SK-N-SH (cell line): Measurements from ENCODE around the gene BHMT. TPM values are rescaled to one million over a fixed set of nuclear protein-coding genes. Genes with fewer than 3 reads are reported as not detected.

Experiments
- CTCF ChIA-PET: fragments of 300-600, 350-600 bp; formaldehyde crosslinking; extraction: SDS; loops from one replicate; lab custom pipeline; 2021; lab: Yijun Ruan, JAX
- POLR2A ChIA-PET: fragments of 350-600 bp; sonication (Branson Sonifier 250); formaldehyde crosslinking; extraction: SDS; loops from one replicate; lab custom pipeline; 2020; ENCODE audit warnings: antibody characterized with exemption, inconsistent platforms; lab: Yijun Ruan, JAX
- DNase-seq: peaks from one replicate; pipeline ENCODE4 v3.0.0; 2012
- H2AFZ ChIP-seq: fragments of 200-600 bp; sonication (generic); 2 replicates; pipeline ENCODE4 v1.8.1; 2016; ENCODE audit warnings: antibody characterized with exemption, mild to moderate bottlenecking, low read depth
- H3F3A ChIP-seq: fragments of 200-600 bp; sonication (generic); replicated peaks from 2 replicates; pipeline ENCODE3; 2016; ENCODE audit warnings: antibody characterized with exemption, mild to moderate bottlenecking; ENCODE audit not compliant: insufficient read depth
- H3K27ac ChIP-seq, 2 experiments: fragments of 200-500 bp in 1 of 2; fragments of 200-600 bp in 1 of 2; sonication (Bioruptor generic) in 1 of 2; sonication (generic), shearing (Covaris generic) in 1 of 2; 2 replicates each; pipeline versions ENCODE4 v1.5.1 to v1.6.1; 2014 to 2016; ENCODE audit warnings: low read depth in 2 of 2, inconsistent platforms in 1 of 2, low read length in 1 of 2, mild to moderate bottlenecking in 1 of 2, mixed read lengths in 1 of 2
- H3K27me3 ChIP-seq: fragments of 200-600 bp; sonication (generic), shearing (Covaris generic); 2 replicates; pipeline ENCODE4 v1.6.1; 2016; ENCODE audit warnings: mixed run types; ENCODE audit not compliant: insufficient read depth
- H3K36me3 ChIP-seq, 2 experiments: fragments of 200-500 bp in 1 of 2; fragments of 200-600 bp in 1 of 2; sonication (Bioruptor generic) in 1 of 2; sonication (generic) in 1 of 2; replicated peaks in 1 of 2; 2 replicates each; pipeline versions ENCODE3 to v1.5.1; 2014 to 2016; ENCODE audit warnings: low read length in 1 of 2, mild to moderate bottlenecking in 1 of 2; ENCODE audit not compliant: insufficient read depth in 2 of 2, control insufficient read depth in 1 of 2
- H3K4me1 ChIP-seq, 2 experiments: fragments of 200-500 bp in 1 of 2; fragments of 200-600 bp in 1 of 2; sonication (Bioruptor generic) in 1 of 2; sonication (generic), shearing (Covaris generic) in 1 of 2; 2 replicates each; pipeline versions ENCODE4 v1.5.1 to v1.6.1; 2014 to 2016; ENCODE audit warnings: low read depth in 1 of 2, low read length in 1 of 2, mixed run types in 1 of 2; ENCODE audit not compliant: insufficient read depth in 2 of 2, control insufficient read depth in 1 of 2
- H3K4me2 ChIP-seq: fragments of 200-600 bp; sonication (generic), shearing (Covaris generic); 2 replicates; pipeline ENCODE4 v1.6.1; 2017; ENCODE audit warnings: mixed run types
- H3K4me3 ChIP-seq, 2 experiments: fragments of 200-500 bp in 1 of 2; fragments of 200-600 bp in 1 of 2; sonication (Bioruptor generic) in 1 of 2; sonication (generic), shearing (Covaris generic) in 1 of 2; 2 replicates each; pipeline versions ENCODE4 v1.5.1 to v1.8.1; 2014 to 2016; ENCODE audit warnings: low read depth in 2 of 2, inconsistent platforms in 1 of 2, low read length in 1 of 2, mild to moderate bottlenecking in 1 of 2, mixed read lengths in 1 of 2, moderate library complexity in 1 of 2
- H3K79me2 ChIP-seq: fragments of 200-600 bp; sonication (generic); 2 replicates; pipeline ENCODE4 v1.8.1; 2017; ENCODE audit warnings: mild to moderate bottlenecking; ENCODE audit not compliant: insufficient read depth
- H3K9ac ChIP-seq: fragments of 200-600 bp; sonication (generic); 2 replicates; pipeline ENCODE4 v1.6.1; 2017; ENCODE audit warnings: mixed run types
- H3K9me2 ChIP-seq: fragments of 200-600 bp; sonication (generic); 2 replicates; pipeline ENCODE4 v1.6.1; 2017; ENCODE audit warnings: mixed run types
- H3K9me3 ChIP-seq: fragments of 200-600 bp; sonication (generic); 2 replicates; pipeline ENCODE4 v1.6.1; 2017; ENCODE audit warnings: mixed run types, mild to moderate bottlenecking, moderate library complexity
- H4K20me1 ChIP-seq: fragments of 200-600 bp; sonication (generic); 2 replicates; pipeline ENCODE4 v1.6.1; 2017; ENCODE audit warnings: mild to moderate bottlenecking, mixed run types; ENCODE audit not compliant: insufficient read depth
- CTCF ChIP-seq: fragments of 200-600 bp; sonication (generic); IDR thresholded peaks from 2 replicates; pipeline ENCODE4 v1.6.1; 2017; ENCODE audit warnings: antibody characterized with exemption, mild to moderate bottlenecking, moderate library complexity
- GATA2 ChIP-seq: sonication (generic); formaldehyde crosslinking; IDR thresholded peaks from 2 replicates; pipeline ENCODE4 v1.5.0; 2020; ENCODE audit warnings: mild to moderate bottlenecking, missing genetic modification reagents
- NFIC ChIP-seq: IDR thresholded peaks from 2 replicates; pipeline ENCODE4 v1.4.0; 2012; ENCODE audit warnings: borderline replicate concordance
- NRF1 ChIP-seq: IDR thresholded peaks from 2 replicates; pipeline ENCODE4 v1.6.1; 2012; ENCODE audit warnings: low read depth, mild to moderate bottlenecking, low read length
- POLR2AphosphoS5 ChIP-seq: IDR thresholded peaks from 2 replicates; pipeline ENCODE4 v1.6.1; 2012; ENCODE audit warnings: low read depth, low read length
- RCOR1 ChIP-seq: fragments of 150-350 bp; IDR thresholded peaks from 2 replicates; pipeline ENCODE4 v1.6.1; 2017; ENCODE audit warnings: antibody characterized with exemption, low read length
- REST ChIP-seq: IDR thresholded peaks from 2 replicates; pipeline ENCODE4 v1.6.1; 2012; ENCODE audit warnings: mild to moderate bottlenecking, low read depth, low read length, moderate library complexity
- RFX5 ChIP-seq: IDR thresholded peaks from 2 replicates; pipeline ENCODE4 v1.6.1; 2012; ENCODE audit warnings: mild to moderate bottlenecking, improper control_type of control experiment, low read length
- TAF1 ChIP-seq: IDR thresholded peaks from 2 replicates; pipeline ENCODE4 v1.6.1; 2012; ENCODE audit warnings: low read depth, mild to moderate bottlenecking, low read length, moderate library complexity, borderline replicate concordance
- TCF12 ChIP-seq: IDR thresholded peaks from 2 replicates; pipeline ENCODE4 v1.4.0; 2012
- TEAD4 ChIP-seq: IDR thresholded peaks from 2 replicates; pipeline ENCODE4 v1.4.0; 2012; ENCODE audit warnings: mild to moderate bottlenecking, borderline replicate concordance; ENCODE audit not compliant: insufficient read depth
- ZBTB33 ChIP-seq: IDR thresholded peaks from 2 replicates; pipeline ENCODE4 v1.4.0; 2012; ENCODE audit warnings: low read depth, borderline replicate concordance
- WGBS: methylation state at CpG from one replicate; pipeline ENCODE4 v1.1.6; 2017; ENCODE audit warnings: low lambda C conversion rate; 5-methylcytosine and 5-hydroxymethylcytosine counted together
- polyA plus RNA-seq, 3 experiments: library from polyadenylated mRNA; depleted of rRNA; stranded (reverse); fragments of >200 nt; gene quantifications; 2 replicates each; pipeline ENCODE4 v1.2.3, GENCODE V29; 2012

Gene BHMT
- polyA plus RNA-seq (2012; rRNA removed) = not detected in 2 replicates
- polyA plus RNA-seq (2012; cell fraction: cytosol; rRNA removed) = not detected in 2 replicates
- not detected in 2 replicates for polyA plus RNA-seq (2012; cell fraction: nucleus; rRNA removed)

GRCh38 chr5:79111387-79111959 is at the start of gene BHMT:
TSS of gene BHMT (plus strand) at chr5:79111809. CDS start at chr5:79111886, 77 bp downstream.
- Histone ChIP-seq H3F3A (no peaks in the 10 kb centered on the region), H3K36me3 (no peaks in the 10 kb centered on the region), H3K9me2 (no peaks in the 10 kb centered on the region), H3K9ac (no peak within 1 kb of the TSS), H3K79me2 (no peaks in the 10 kb centered on the region), H3K4me1 (peaks cover 0 to 14% of the 10 kb centered on the region in 2 experiments; a peak in 2 of 4 replicates), H3K27me3 (no peaks in the 10 kb centered on the region; the same call in 1 of the 2 replicates), H3K27ac (no peak within 1 kb of the TSS), H3K4me2 (no peak within 1 kb of the TSS), H3K9me3 (no peaks in the 10 kb centered on the region), H4K20me1 (no peaks in the 10 kb centered on the region), H2AFZ (no peak within 1 kb of the TSS), H3K4me3 (no peak within 1 kb of the TSS)
- 83% methylated on average over 26 of the region's 32 CpGs for WGBS
- TF ChIP-seq TEAD4 (no peak), GATA2 (no peak)
- ChIA-PET POLR2A (no interaction called here), CTCF (no interaction called here)
- DNase-seq = no peak

GRCh38 chr5:79062436-79062835 is 49.2 kb upstream of the BHMT start:
- DNase-seq = no peak
- Histone ChIP-seq H3F3A (no peaks in the 10 kb centered on the region), H3K9ac (no peak overlapping the region), H2AFZ (no peak overlapping the region), H3K27ac (no peak overlapping the region), H3K9me3 (no peaks in the 10 kb centered on the region), H3K27me3 (no peaks in the 10 kb centered on the region), H3K9me2 (no peaks in the 10 kb centered on the region), H3K4me1 (peaks cover 0 to 2% of the 10 kb centered on the region in 2 experiments; a peak in 1 of 4 replicates), H3K79me2 (no peaks in the 10 kb centered on the region), H4K20me1 (no peaks in the 10 kb centered on the region), H3K4me2 (no peak overlapping the region)
- ChIA-PET CTCF (no interaction called here), POLR2A (no interaction called here)
- WGBS = 75% methylated on average over 3 of the region's 3 CpGs
- no peak for TF ChIP-seq TEAD4
- TF ChIP-seq TCF12 = no peak
- TF ChIP-seq TAF1 = no peak
- TF ChIP-seq RFX5 = no peak
- no peak for TF ChIP-seq NFIC
- no peak for TF ChIP-seq NRF1
- TF ChIP-seq POLR2AphosphoS5 = no peak
- TF ChIP-seq ZBTB33 = no peak
- no peak for TF ChIP-seq GATA2
- no peak for TF ChIP-seq REST
- TF ChIP-seq CTCF = no peak
- no peak for TF ChIP-seq RCOR1
- TF ChIP-seq, all 33 proteins: peak for 0
- Histone ChIP-seq H3K4me3 (no peak overlapping the region), H3K36me3 (no peaks in the 10 kb centered on the region)
